KBM-7 (cell line): Measurements from ENCODE around the gene TMEM18.
"Not testable (repeated sequence)": the region's sequence is repeated elsewhere in the genome, so short reads cannot be mapped to it uniquely, and the experiment has no call there.

Experiments
- DNase-seq: peaks from one replicate; pipeline ENCODE4 v3.0.0-alpha.2; 2015
- in situ Hi-C: fragments of 300-500 bp; cut with MboI; formaldehyde crosslinking; loops from 2 replicates; pipeline ENCODE4 v1.14.3; 2020; ENCODE audit warnings: low sequenced_read_pairs, low pct_unique_long_range_greater_than_20kb, mixed read lengths

TMEM18 gene

DNA sequence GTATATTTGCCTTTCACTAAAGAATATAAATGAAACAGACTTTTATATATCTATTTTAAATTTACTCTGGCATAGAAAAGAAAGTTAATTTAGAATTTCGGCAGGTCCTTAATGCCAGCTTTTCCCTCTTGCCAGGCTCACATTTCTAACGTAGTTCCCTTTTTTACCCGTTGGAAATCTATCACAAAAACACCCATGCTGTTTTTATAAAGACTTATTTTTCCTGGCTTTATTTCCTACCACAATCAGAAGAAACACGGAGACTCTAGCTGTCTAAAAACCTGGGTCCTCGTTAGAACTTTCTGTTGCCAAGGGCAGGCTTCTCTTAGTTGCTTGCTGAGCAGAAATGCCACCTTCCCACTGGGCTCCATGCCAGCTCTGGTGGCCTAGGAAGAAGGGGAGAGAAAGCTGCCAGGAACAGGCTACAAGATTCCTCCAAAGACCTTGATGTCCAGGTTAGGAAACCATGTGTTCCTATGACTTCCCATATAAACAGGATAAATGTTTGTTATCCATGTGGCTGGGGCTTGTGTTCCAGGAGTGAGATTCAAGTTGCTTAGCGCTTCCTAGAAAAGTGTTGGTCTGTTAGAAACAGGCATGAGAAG is 17.8 kb upstream of the TMEM18 start:
- in situ Hi-C loops, result no loop called here
- no peak for DNase-seq

DNA sequence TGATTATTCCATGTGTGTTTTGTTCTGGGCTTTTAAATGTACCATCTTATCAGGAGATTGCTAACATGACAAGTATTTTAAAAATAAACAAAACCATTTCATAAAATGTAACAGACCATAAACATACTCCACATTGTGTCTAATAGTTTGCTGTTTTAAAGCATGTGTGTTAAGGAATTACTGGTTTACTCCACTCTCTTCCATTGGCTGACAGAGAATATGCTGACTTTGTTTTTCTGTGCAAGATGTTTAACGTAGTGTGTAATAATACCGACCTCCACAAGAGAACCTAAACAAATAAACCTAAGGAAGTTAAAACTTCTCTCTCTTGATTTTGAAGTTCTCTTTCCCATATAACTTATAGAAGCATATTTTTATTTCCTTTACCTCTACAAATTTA is 17.0 kb upstream of the TMEM18 start:
- DNase-seq, result no peak
- in situ Hi-C loops, result no loop called here

DNA sequence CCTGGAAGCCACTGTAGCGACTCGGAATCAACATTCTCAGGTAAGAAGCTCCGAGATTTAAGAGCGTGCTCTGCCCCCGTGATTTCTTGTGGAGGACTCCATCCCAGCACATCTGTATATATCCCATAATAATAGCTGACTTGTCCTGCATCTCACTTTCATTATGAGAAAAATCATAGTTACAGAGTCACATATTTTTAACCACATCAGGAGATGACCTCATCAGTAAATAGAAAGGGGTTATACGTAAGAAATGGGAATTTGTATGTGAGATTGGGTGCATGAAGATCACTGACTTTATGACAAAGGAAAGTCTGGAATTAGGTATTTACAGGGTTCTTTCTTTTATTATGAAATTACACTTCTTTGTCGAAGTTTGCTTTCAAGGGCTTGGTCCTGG is 16.4 kb upstream of the TMEM18 start:
- in situ Hi-C loops, result no loop called here
- DNase-seq, result no peak

DNA sequence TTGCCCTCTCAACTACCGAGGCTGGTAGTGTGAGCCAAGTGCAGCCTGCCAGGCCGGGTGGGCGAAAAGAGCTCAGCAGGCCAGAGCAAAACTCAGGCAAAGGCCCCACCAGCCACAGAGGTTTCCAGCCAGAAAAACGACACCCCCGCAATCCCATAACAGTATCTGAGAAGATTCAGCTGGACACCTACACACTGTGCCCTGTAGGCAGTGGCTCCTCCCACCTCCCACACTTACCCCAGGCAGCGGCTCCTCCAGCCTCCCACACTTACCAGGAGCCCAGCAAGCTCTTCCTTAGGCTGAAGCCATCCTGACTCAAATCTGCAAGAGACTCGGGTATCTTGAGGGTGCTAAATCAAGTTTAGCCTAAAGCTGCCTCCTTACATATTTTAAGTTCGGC is 15.6 kb upstream of the TMEM18 start:
- no peak for DNase-seq
- in situ Hi-C loops, result no loop called here

DNA sequence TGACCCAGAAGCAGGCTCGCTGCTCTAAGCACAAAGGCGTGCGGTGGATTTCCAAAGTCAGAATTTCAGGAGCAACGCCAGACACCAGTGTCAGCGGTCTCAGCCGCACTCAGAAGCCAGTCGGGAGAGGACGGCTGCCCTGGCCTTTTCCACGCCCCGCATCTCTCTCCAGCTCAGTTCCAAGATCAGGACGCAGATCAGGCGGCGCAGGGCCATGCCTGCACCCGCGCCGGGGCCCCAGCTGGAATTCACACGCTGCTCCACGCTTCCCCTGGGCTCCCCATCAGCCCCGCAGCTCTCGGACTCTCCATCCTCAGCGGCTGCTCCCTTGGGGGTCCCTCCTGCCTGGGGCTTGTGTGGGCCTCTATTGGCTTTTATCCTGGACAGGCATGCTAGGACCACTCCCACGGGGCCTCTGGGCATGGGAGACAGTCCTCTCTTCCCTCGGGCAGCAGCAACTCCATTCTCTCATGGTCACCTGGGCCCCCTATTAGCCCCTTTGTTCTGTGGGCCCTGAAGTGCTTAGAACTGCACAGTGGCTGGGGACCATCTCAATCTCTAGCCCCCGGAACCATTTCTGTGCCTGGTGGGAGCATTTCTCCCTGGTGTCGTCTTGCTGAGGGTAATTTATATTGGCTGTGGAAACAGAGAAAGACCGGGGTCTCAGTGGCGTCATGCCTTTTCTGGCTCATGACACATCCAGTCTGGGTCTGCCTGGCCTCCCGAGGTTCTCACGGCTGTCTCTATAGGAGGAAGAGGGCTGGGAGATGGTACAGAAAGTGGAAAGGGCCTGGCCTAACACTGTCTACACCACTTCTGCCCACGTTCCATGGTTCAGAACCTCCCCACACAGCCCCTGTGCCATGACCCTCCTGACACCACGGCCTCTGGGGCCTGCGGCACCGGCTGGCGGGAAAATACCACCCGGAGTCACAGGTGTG is 14.9 kb upstream of the TMEM18 start:
- in situ Hi-C loops, result no loop called here
- DNase-seq, result no peak

DNA sequence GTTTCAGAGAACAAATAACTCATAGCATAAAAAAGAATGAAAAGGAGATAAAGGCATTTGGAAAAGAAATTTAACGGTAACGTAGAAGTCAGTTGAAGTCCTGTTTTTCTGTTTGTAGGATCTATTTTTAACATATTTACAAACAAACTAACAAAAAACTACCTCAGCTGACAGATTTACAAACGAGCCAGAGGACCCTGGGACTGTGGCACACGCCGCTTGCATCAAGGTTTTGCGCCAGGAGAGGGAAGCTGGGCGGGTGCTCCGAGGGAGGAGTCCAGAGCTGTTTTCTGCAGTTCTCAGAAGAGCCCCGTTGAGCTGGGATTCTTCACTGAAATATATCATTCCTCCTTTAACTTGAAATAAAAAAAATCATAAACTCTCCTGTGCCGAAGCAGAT is 13.6 kb upstream of the TMEM18 start:
- in situ Hi-C loops, result no loop called here
- DNase-seq, result no peak

DNA sequence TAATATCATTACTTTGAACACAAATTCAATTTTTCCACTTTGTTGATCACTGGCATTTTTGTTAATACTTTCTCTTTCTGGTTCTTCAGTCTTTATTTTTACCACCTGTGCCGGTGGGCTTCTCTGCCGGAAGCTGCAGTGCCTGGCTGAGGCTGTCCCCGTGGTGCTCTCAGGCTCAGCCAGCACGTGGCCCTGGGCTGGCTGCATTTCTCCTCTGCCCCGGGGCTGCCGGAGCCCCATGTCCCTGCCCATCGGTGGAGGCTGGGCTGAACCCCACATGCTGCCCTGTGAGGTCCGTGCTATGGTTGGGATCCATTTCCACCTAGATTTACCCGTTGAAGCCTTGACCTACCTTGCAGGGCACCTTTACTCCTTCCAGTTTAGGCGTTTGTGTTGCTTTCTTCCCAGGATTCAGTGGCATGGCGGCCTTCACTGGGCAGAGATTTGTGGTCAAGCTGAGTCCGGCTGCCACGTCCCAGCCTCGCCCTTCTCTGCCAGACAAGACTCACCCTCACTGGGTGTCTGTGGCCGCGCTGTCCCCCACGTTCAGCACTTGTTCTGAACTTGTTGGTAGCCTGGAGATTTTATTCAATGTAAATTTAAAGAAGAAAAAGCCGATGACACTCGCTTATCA is 12.8 kb upstream of the TMEM18 start:
- no peak for DNase-seq
- in situ Hi-C loops, result no loop called here

DNA sequence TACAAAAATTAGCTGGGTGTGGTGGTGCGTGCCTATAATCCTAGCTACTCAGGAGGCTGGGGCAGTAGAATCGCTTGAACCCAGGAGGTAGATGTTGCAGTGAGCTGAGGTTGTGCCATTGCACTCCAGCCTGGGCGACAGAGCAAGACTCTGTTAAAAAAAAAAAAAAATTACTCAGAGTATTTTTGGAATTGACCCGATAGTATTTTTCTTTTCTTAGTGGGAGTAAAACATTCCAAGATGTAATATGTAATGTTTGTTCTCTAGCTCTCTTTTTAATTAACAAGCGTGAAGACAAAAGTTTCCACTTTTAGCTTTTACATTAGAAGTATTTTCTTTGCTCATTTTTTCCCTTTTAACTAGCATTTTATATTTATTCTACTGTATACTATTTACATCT is 12.0 kb upstream of the TMEM18 start:
- no peak for DNase-seq
- in situ Hi-C loops, result no loop called here

DNA sequence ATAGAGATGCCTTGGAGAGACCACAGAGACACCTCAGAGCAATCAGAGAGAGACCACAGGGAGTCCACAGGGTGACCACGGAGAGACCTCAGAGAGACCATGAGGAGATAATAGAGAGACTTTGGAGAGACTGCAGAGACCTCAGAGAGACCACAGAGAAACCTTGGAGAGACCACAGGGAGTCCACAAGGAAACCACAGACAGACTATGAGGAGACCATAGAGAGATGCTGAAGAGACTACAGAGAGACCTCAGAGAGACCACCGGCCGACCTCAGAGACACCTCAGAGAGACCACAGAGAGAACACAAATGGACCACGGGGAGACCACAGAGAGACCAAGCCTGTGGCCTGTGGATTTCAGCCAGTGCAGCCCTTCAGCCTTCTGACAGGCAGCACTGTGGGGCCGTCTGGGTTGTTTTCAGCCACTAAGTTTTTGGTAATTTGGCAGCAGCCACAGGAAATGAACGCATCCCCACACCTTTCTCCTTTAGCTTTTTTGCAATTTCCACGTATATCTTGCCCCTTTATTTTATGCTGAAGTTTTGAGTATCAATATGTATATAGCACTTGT is 11.4 kb upstream of the TMEM18 start:
- DNase-seq, result no peak
- in situ Hi-C loops, result no loop called here

DNA sequence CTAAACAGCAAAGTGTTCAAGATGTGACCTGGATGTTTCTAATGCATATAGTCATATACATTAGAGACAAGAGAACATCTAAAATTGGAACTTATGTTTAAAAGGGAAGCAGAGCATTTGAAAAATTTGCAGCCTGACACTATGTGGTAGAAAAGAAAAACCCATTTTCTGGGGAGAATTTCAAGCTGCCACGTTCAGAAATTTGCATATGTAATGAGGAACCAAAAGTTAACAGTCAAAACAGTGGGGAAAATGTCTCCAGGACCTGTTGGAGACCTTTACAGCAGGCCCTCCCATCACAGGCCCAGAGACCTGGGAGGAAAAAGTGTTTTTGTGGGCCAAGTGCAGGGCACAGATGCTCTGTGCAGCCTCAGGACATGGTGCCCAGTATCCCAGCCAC is 8.2 kb upstream of the TMEM18 start:
- in situ Hi-C loops, result no loop called here

DNA sequence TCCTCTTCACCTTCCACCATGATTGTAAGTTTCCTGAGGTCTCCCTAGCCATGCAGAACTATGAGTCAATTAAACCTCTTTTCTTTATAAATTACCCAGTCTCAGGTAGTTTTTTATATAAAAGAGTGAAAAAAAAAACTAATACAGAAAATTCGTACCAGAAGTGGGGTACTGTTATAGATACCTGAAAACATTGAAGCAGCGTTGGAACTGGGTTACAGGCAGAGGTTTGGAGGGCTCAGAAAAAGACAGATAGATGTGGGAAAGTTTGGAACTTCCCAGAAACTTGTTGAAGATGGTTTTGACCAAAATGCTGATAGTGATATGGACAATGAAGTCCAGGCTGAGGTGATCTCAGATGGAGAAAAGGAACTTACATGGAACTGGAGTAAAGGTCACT is 7.7 kb upstream of the TMEM18 start:
- in situ Hi-C loops, DNase-seq: not testable (repeated sequence)

More for the DNA sequence above, 8.2 kb upstream of the TMEM18 start:
- DNase-seq, result no peak

DNA sequence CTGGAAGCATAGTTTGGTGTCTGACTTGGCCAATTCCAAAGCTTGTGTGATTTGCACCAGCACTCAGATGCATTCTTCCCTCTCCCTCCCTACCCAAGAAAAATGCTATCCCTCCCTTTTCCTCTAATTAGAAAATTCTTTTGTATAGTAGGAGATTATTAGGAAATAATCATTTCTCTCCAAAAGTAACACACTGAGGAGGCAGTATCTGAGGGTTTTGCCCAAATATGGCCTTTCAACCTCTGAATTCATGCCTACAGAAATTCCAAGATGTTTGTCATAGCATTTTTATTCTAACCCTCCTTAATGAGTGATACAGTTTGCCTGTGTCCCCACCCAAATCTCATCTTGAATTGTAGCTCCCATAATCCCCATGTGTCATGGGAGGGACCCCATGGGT is 5.0 kb upstream of the TMEM18 start:
- DNase-seq, result no peak

DNA sequence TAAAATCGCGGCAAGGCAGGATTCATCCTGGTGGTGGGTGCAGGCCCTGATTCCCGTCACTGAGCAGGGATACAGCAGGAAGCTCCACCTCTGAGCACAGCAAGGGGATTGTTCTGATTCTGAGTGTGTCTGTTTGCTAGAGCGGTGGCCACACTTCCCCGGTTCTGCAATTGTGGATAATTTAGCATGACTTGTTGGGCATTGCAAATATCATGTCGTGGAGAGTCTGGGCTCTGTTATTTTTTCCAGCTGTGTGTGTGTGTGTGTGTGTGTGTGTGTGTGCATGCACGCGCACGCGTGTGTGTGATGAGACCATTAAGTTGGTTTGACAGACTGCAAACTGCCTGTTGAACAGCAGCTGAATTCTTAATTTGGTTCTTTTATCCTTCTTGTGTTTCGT is 4.1 kb upstream of the TMEM18 start:
- DNase-seq, result no peak
- in situ Hi-C loops, result no loop called here

More for the DNA sequence above, 5.0 kb upstream of the TMEM18 start:
- in situ Hi-C loops, result no loop called here

DNA sequence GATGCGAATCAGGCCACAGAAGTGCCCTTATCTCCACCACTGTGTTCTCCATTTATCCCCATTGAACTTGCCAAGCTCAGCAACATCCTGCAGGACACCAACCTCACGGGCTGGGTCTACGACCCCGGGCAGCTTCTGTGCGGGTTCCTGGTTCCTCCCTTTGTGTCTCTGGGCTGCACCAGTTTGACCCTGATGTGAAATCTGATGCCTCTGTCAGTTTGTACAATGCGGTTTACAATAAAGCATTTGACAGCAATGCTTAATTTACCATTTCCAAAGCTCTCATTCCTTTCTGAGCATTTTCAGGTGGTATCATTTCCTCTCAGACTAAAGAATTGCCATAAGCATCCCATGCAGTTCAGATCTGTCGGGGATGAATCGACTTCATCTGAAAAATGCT is 3.3 kb upstream of the TMEM18 start:
- no peak for DNase-seq
- in situ Hi-C loops, result no loop called here

DNA sequence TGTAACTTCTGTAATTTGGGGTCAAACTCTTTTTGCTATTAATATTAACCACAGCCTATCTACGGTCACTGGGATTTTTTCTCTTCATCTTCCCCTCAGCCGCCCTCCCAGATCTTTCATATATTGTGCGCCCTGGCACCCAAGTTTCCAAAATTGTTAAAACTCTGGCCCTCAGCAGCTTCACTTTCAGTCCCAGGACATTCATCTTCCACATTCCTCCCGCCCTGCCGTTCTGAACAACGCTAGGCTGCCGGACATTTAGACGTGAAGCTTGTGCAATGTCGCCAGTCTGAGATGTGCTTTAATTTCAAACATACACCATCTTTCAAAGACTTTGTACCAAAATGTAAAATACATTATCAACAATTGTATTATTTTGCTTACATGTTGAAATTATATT is 1.8 kb upstream of the TMEM18 start:
- no peak for DNase-seq
- in situ Hi-C loops, result no loop called here

DNA sequence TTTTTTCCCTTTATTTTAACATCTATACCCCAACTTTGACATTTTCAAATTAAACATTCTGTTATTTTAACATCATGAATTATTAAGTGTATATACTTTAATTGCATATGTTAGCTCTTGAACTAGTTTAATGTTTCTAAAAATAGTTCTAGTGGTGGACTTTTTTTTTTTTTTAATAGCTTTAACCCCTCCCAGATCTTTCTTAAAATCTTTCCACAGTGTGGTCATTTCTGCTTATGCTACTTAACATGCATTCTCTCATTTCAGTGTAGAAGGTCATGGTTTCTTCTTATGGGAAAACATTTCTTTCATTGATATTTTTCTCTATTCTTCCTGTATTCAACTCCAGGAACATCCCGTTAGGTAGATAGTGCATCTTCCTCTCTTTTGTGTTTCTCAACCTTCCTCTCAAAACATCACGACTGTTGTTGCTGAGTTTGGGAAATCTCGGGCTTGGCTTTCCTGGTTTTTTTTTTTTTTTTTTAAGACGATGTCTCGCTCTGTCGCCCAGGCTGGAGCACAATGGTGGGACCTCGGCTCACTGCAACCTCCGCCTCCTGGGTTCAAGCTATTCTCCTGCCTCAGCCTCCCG is 849 bp upstream of the TMEM18 start:
- in situ Hi-C loops, result no loop called here
- peak; percentile 40 for DNase-seq

DNA sequence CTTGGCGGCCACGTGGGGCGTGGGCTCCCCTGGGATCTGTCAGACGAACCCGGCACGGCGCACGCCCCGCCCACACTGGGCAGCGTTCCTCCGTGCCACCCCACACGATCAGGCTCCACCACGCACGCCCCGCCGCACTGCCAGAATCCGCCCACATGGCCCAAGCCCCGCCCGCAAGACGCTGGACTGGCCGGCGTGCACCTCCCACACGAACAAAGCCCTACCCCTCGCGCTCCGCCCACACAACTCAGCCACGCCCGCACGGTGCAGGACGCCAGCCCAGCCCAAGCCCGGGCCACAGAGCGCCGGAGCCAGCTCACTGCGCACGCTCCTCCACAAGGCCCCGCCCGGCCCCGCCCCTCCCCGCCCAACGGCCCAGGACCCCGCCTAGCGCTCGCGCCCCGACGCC is 555 bp downstream of the TMEM18 start:
- peak; percentile 97 for DNase-seq
- in situ Hi-C loops, result no loop called here

DNA sequence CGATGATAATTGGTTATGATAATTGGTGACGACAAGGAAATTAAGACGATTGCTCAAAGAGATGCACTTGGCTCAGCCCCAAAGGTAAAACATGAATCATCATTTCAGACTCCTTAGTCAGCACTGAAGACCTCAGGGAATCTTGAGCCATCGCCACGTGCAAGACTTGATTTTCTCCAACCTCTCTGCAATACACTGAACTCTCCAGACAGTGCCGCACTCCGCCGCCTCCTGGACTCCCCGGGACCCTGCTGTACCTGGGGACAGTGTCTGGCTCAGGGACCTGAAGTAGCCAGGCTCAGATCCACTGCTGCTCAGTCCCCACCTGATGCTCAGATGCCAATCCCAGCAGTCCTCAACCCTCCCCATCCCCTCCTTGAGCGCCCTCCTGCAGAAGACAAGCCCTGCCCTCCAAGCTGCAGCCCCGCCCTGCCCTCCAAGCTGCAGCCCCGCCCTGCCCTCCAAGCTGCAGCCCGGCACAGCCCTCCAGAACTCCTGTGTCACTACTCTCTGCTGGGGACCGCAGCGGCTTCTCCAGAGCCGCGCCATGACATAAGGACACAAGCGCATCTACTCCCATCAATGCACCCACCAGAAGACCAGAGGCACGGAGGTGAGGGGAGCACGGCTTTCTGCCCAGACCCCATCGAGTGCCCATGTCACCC is 1.1 kb downstream of the TMEM18 start:
- no peak for DNase-seq
- in situ Hi-C loops, result no loop called here

DNA sequence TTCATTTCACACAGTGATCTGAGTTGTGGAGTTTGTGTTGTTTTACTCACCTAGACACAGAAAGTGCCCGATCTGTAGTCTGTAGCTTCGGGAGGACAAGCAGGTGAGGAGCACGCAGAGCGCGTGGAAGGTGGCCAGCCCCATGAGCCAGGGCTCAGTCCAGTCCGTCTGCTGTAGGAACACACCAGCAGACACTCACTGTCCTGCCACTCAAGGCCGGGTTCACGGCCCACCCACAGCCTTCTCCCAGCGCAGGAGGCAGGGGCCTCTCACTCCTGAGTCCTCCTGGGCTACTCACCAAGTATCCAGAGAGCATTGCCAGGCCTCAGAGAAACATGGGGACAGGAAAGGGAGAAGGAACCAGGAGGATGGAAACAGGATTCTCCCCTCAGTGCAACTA is 1.7 kb downstream of the TMEM18 start:
- no peak for DNase-seq
- in situ Hi-C loops, result no loop called here
